GM10248 (cell line): ENCODE data around the gene AUTS2.

ENCODE experiments used
- CTCF ChIA-PET: fragments of 300-600 bp; sonication (Branson Sonifier 250); formaldehyde crosslinking; extraction: SDS; loops from one replicate; lab custom pipeline; 2021; ENCODE audit warnings: antibody characterized with exemption; lab: Yijun Ruan, JAX
- POLR2A ChIA-PET: fragments of 350-650 bp; sonication (Branson Sonifier 250); formaldehyde crosslinking; extraction: SDS; loops from one replicate; lab custom pipeline; 2020; ENCODE audit warnings: antibody characterized with exemption; lab: Yijun Ruan, JAX
- DNase-seq: peaks from one replicate; pipeline ENCODE4 v3.0.0; 2012; ENCODE audit errors: extremely low spot score
- TF ChIP-seq, protein P1 (sequence below): IDR thresholded peaks from 2 replicates; pipeline ENCODE4 v1.5.1; 2012; ENCODE audit warnings: mild to moderate bottlenecking, low read depth; ENCODE audit errors: extremely low read depth, missing control alignments, control extremely low read depth

The AUTS2 gene

DNA sequence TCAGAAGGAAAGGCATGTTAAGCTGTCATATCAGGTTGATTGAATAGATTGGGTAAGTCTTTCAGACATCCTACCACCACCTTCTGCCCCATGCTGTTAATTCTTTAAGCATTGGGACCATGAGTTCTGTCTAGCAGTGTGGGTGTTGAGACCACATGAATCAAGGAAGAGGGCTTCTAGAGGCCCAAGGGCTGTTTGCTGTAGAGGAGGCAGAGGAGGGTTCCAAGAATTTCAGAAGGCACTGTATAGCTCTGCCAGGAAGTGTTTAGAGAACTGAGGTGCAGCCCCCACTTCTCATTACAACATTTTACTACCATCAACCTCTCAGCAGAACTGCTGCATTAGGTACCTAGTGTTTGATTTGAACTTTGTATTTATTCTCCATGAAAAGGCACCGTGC lies 720.2 kb downstream of the AUTS2 start:
- TF ChIP-seq, protein P1, sequence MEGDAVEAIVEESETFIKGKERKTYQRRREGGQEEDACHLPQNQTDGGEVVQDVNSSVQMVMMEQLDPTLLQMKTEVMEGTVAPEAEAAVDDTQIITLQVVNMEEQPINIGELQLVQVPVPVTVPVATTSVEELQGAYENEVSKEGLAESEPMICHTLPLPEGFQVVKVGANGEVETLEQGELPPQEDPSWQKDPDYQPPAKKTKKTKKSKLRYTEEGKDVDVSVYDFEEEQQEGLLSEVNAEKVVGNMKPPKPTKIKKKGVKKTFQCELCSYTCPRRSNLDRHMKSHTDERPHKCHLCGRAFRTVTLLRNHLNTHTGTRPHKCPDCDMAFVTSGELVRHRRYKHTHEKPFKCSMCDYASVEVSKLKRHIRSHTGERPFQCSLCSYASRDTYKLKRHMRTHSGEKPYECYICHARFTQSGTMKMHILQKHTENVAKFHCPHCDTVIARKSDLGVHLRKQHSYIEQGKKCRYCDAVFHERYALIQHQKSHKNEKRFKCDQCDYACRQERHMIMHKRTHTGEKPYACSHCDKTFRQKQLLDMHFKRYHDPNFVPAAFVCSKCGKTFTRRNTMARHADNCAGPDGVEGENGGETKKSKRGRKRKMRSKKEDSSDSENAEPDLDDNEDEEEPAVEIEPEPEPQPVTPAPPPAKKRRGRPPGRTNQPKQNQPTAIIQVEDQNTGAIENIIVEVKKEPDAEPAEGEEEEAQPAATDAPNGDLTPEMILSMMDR: no peak
- ChIA-PET POLR2A (no interaction called here), CTCF (no interaction called here)
- DNase-seq: no peak

DNA sequence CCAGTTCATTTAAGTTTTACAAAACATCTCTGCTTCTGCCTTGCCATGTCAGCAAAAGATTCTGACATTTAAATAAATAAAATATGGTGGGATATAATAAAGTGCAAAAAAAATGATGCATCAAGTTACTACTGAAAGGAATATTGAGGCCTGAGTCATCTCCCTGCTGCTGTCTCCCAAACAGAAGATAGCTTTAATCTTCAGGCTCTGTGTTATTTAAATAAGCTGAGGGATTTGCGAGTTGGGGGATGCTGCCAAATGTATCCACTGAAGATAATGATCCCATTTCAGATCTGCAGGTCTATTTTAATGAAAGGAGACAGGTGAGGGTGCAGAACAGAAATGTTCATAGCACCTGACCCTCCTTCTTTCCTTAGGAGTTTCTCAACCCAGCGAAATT lies 720.8 kb downstream of the AUTS2 start:
- CTCF ChIA-PET: interaction anchor here (0.9 kb wide), 1 partner anchor 23 kb away, joined by 3 read pairs; no protein-coding TSS in a partner anchor
- no peak for DNase-seq
- POLR2A ChIA-PET: no interaction called here
- TF ChIP-seq, protein P1: no peak

DNA sequence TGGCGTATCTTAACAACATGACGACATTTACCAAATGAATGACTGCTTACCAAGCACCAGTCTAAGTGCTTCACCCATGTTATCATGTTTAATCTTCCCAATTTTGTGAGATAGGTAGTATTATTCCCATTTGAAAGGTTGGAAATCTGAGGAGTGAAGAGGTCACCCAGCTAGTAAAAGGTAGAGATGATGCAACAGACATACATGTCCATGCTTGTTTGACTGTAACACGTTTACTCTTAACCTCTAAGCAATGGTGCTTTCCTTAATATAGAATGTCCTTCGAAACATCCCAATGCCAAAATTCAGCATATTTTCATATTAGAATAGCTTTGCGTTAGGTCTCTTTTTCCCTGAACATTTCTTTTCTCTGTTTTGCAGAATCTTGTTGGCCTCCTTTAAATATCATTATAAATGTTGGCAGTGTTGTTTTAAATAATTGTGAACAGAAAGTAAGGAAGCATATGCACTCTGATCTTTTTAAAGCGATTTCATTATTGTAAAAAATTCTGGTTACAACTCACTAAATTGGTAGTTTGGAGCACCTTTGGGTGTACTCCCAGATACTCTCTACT lies 722.8 kb downstream of the AUTS2 start:
- no peak for DNase-seq
- ChIA-PET CTCF (no interaction called here), POLR2A (no interaction called here)
- TF ChIP-seq, protein P1: no peak

GRCh38 chr7:70322856-70323255 lies 724.6 kb downstream of the AUTS2 start:
- ChIA-PET CTCF (interaction anchor here (1.7 kb wide), 1 partner anchor 9 kb away, joined by 4 read pairs; no protein-coding TSS in a partner anchor), POLR2A (no interaction called here)
- no peak for DNase-seq
- TF ChIP-seq, protein P1: no peak

DNA sequence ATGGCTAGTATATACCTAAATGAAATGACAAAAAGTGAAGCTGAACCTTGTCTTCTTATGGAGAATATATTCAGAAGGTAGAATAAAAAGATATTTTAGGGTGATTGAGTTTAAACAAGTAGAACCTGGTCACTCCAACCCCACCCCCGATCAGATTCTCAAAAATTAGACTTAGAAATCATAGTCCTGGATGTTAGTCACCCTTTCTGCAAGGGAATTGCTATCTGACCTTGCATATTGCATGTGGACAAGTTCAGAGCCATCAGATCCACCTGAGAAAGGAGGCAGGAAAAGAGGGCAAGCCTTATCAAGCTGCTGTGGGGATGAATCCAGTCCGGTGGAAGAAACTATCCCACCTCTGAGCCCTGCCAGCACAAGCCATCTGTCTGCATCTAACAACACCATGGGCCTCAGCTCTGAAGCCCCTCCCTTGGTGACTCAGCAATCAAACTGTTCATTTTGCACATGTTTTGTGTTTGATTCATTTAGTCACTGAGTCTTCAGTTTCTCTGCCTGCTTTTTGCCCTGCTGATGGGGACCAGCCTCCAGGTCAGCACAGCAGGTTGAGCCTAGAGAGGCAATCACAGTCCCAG lies 727.3 kb downstream of the AUTS2 start:
- TF ChIP-seq, protein P1: no peak
- POLR2A ChIA-PET: no interaction called here
- CTCF ChIA-PET: no interaction called here
- DNase-seq: no peak

DNA sequence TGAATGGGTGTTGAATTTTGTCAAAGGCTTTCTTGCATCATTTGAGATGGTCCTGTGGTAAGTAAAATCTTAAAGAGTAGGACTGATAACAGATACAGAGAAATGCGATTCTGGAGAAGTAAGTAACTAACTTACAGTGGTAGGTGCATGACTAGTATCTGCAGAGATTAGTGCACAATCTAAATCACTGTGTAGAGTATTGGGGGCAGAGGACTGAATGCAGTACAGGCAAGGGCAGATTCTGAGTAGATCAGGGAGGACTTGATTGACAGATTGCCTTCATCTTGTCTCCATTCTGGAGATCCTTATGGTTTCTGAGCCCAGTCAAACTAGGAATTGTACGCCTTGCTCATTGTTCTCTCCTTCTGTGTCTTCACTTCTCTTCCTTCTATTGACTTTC lies 736.0 kb downstream of the AUTS2 start:
- TF ChIP-seq, protein P1: no peak
- CTCF ChIA-PET: no interaction called here
- POLR2A ChIA-PET: no interaction called here
- DNase-seq: no peak
